ENCODE data around the gene SMIM29.

The SMIM29 gene

DNA sequence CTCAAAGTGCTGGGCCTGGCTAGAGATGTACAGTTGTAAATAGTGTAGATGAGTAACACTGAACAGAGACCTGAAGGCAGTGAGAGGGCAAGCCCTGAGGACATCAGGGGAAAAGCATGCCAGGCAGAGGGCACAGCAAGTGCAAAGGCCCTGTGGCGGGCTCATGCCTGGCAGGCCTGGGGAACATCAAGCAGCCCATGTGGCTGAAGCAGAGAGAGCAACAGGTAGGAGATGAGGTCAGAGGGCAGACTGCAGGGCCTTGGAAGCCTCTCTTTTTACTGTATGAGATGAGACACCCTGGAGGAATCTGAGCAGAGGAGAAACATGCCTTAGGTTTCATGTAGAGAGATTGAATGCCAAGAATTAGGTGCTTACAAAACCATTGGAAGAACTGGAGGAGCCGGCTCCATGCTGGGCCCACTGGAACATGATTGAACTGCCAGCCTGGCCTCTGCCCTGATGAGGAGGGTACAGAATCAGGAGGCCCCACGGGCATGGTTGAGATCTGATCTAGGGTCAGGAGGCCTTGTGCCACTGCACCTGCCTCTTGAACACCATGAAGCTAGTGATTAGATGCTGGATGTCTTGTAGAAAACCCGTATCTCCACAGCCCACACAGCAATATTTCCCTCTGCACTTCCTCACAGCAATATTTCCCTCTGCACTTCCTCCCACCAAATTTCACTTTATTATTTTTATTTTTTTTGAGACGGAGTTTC, 18.0 kb downstream of the SMIM29 start:
- Histone ChIP-seq H3K36me3 (replicated peaks) (no peaks in the 10 kb centered on the region), H3K4me3 (ENCODE audit: low read depth, low read length) (no peak overlapping the region), H3K27me3 (replicated peaks) (no peaks in the 10 kb centered on the region), H3K27ac (no peak overlapping the region)
- in situ Hi-C loops (cut with HindIII; ENCODE audit: low pct_ligation_motif_present, low sequenced_read_pairs): no loop called here
- TF ChIP-seq, protein P1, sequence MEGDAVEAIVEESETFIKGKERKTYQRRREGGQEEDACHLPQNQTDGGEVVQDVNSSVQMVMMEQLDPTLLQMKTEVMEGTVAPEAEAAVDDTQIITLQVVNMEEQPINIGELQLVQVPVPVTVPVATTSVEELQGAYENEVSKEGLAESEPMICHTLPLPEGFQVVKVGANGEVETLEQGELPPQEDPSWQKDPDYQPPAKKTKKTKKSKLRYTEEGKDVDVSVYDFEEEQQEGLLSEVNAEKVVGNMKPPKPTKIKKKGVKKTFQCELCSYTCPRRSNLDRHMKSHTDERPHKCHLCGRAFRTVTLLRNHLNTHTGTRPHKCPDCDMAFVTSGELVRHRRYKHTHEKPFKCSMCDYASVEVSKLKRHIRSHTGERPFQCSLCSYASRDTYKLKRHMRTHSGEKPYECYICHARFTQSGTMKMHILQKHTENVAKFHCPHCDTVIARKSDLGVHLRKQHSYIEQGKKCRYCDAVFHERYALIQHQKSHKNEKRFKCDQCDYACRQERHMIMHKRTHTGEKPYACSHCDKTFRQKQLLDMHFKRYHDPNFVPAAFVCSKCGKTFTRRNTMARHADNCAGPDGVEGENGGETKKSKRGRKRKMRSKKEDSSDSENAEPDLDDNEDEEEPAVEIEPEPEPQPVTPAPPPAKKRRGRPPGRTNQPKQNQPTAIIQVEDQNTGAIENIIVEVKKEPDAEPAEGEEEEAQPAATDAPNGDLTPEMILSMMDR (IDR thresholded peaks at IDR 0.05; ENCODE audit: low read depth, low read length, missing control alignments): no peak
- no peak for DNase-seq

DNA sequence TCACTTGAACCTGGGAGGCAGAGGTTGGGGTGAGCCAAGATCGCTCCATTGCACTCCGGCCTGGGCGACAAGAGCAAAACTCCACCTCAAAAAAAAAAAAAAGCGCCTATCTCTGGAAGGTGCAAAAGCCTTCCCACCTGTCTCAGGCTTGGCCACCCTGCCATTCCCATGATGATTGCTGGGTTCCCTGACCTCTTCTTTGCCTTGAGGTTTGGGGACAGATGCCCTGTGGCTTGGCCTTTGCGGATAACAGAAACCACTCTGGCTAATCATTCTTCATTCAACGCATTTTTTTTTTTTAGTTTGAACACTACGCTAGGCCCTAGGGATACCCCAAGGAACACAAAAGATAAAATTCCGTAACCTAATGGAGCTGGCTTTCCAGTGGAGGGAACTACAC, 18.9 kb downstream of the SMIM29 start:
- Histone ChIP-seq H3K27ac (no peak overlapping the region), H3K4me3 (ENCODE audit: low read depth, low read length) (no peak overlapping the region), H3K36me3 (replicated peaks) (no peaks in the 10 kb centered on the region), H3K27me3 (replicated peaks) (no peaks in the 10 kb centered on the region)
- in situ Hi-C loops (cut with HindIII; ENCODE audit: low pct_ligation_motif_present, low sequenced_read_pairs): no loop called here
- no peak for DNase-seq
- TF ChIP-seq, protein P1 (IDR thresholded peaks at IDR 0.05; ENCODE audit: low read depth, low read length, missing control alignments): no peak

DNA sequence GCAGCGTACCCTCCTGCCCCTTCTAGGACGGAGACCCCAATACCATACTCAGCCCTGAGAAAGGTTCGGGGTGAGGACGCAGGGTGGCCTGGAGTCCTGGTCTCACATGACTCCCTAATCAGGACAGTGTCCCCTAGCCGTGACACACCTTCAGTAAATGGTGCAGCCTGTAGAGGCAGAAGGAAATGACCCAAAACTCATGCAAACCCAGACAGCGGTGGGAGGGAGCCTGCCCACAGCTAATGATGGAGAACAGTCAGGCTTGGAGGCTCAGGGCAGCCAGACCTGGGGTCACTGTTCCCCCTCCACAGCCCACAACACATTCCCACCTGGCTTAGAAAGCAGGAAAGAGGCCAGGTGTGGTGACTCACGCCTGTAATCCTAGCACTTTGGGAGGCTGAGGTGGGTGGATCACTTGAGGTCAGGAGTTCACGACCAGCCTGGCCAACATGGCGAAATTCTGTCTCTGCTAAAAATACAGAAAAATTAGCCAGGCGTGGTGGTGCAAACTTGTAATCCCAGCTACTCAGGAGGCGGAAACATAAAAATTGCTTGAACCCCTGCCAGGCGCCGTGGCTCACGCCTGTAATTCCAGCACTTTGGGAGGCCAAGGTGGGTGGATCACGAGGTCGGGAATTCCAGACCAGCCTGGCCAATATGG, 20.9 kb downstream of the SMIM29 start:
- no peaks in the 10 kb centered on the region for H3K27me3 ChIP-seq (replicated peaks)
- TF ChIP-seq, protein P1 (IDR thresholded peaks at IDR 0.05; ENCODE audit: low read depth, low read length, missing control alignments): no peak
- in situ Hi-C loops (cut with HindIII; ENCODE audit: low pct_ligation_motif_present, low sequenced_read_pairs): no loop called here
- no peak overlapping the region for H3K27ac ChIP-seq
- DNase-seq: no peak
- H3K36me3 ChIP-seq (replicated peaks): no peaks in the 10 kb centered on the region
- H3K4me3 ChIP-seq (ENCODE audit: low read depth, low read length): no peak overlapping the region

DNA sequence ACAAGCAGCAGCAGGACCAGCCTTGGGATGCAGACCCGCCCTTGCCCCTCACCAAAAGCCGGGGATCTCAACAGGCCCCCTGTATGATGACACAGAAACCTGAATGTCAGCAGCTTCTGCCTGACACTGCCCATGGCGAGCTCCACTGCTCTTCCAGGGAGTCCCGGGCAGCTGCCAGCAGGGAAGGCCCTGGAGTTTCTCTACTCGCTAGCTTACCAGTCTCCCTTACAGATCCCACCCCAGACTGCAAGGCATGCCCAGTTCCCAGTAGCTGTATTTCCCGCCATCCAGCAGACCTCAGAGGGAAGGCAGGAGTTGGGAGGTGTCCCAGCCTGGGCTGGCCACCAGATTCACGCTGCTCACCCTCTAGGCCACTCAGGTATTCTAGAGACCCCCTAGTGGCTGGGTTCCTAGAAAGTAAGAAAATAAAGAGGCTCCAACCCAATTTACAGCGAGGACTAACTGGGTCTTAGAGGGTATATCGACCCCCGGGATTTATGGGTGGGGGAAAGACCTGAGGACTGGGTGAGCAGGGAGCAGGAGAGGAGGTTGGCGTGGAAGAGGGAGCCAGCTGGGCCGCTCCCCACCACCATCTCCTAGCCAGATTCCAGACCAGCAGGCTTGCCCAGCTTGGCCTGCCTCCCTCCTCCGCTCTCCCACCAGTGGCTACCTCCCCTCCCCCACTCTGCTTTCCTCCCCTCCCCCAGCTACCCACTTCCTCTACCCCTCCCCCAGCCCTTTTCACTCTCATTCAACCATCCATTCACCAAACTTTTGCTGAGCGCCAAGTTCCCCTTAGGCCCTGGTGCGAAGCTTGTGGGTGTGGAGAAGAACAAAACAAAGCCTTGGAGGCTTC, 21.8 kb downstream of the SMIM29 start:
- H3K36me3 ChIP-seq (replicated peaks): no peaks in the 10 kb centered on the region

DNA sequence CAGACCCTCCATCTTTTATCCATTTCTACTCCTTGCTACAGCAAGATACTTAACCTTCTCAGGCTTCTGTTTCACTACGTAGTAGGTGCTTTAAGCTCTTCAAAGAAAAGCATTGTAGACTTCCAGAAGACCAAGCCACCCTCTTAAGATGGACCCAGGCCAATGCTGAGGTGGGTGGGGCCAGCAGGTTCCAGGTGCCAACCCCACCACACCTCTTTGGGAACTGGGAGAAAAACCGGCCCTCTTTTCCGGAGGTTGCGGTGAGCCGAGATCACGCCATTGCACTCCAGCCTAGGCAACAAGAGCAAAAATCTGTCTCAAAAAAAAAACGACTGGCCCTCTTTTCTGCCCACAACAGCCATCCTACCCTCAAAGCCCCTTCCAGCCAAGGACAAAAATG, 22.7 kb downstream of the SMIM29 start:
- no peak for DNase-seq
- in situ Hi-C loops (cut with HindIII; ENCODE audit: low pct_ligation_motif_present, low sequenced_read_pairs): no loop called here
- H3K27me3 ChIP-seq (replicated peaks): no peaks in the 10 kb centered on the region
- H3K36me3 ChIP-seq (replicated peaks): no peaks in the 10 kb centered on the region
- no peak overlapping the region for H3K4me3 ChIP-seq (ENCODE audit: low read depth, low read length)
- TF ChIP-seq, protein P1 (IDR thresholded peaks at IDR 0.05; ENCODE audit: low read depth, low read length, missing control alignments): no peak
- H3K27ac ChIP-seq: no peak overlapping the region

More for the DNA sequence above, 21.8 kb downstream of the SMIM29 start:
- H3K27ac ChIP-seq: no peak overlapping the region
- in situ Hi-C loops (cut with HindIII; ENCODE audit: low pct_ligation_motif_present, low sequenced_read_pairs): no loop called here
- H3K27me3 ChIP-seq (replicated peaks): no peaks in the 10 kb centered on the region
- no peak for DNase-seq
- TF ChIP-seq, protein P1 (IDR thresholded peaks at IDR 0.05; ENCODE audit: low read depth, low read length, missing control alignments): peak; percentile 34
- no peak overlapping the region for H3K4me3 ChIP-seq (ENCODE audit: low read depth, low read length)

Measured in brain microvascular endothelial cell (primary cell).